HG02610 (cell line): Measurements from ENCODE around the gene ATP8A2.

Experiments used
- ATAC-seq: cut with Tn5 transposase; IDR thresholded peaks from one replicate; pipeline ENCODE4 v1.9.1; 2021; ENCODE audit warnings: mild to moderate bottlenecking, moderate library complexity; ENCODE audit not compliant: unreplicated experiment

ATP8A2 gene

GRCh38 chr13:26022538-26023292 lies 650.9 kb downstream of the ATP8A2 start:
- no peak for ATAC-seq

- no peak for ATAC-seq
These were observed 652.8 kb downstream of the ATP8A2 start for GRCh38 chr13:26024558-26024957.

- ATAC-seq = no peak
These were observed 653.4 kb downstream of the ATP8A2 start for GRCh38 chr13:26025196-26025595.

GRCh38 chr13:26025771-26026170 lies 654.0 kb downstream of the ATP8A2 start:
- ATAC-seq = no peak

- ATAC-seq = no peak
These were observed 654.4 kb downstream of the ATP8A2 start for GRCh38 chr13:26026211-26026610.

- no peak for ATAC-seq
These were observed 657.9 kb downstream of the ATP8A2 start for GRCh38 chr13:26029581-26030136.

GRCh38 chr13:26030331-26030730 lies 658.6 kb downstream of the ATP8A2 start:
- ATAC-seq = no peak

- ATAC-seq = no peak
These were observed 662.2 kb downstream of the ATP8A2 start for GRCh38 chr13:26034018-26034417.

GRCh38 chr13:26036383-26036782 lies 664.6 kb downstream of the ATP8A2 start:
- no peak for ATAC-seq

- ATAC-seq = no peak
These were observed 665.5 kb downstream of the ATP8A2 start for GRCh38 chr13:26037302-26037701.

- ATAC-seq = no peak
These were observed 667.2 kb downstream of the ATP8A2 start for GRCh38 chr13:26038931-26039475.

- no peak for ATAC-seq
These were observed 669.7 kb downstream of the ATP8A2 start for GRCh38 chr13:26041444-26041843.

GRCh38 chr13:26042785-26043184 lies 671.0 kb downstream of the ATP8A2 start:
- no peak for ATAC-seq

- no peak for ATAC-seq
These were observed 673.4 kb downstream of the ATP8A2 start for GRCh38 chr13:26045142-26045541.

- ATAC-seq = no peak
These were observed 674.9 kb downstream of the ATP8A2 start for GRCh38 chr13:26046639-26047038.

GRCh38 chr13:26047040-26047439 lies 675.3 kb downstream of the ATP8A2 start:
- ATAC-seq = no peak

GRCh38 chr13:26048741-26049140 lies 677.0 kb downstream of the ATP8A2 start:
- no peak for ATAC-seq

- ATAC-seq = no peak
These were observed 678.9 kb downstream of the ATP8A2 start for GRCh38 chr13:26050568-26051230.

GRCh38 chr13:26051231-26051656 lies 679.5 kb downstream of the ATP8A2 start:
- no peak for ATAC-seq

GRCh38 chr13:26051657-26052311 lies 680.0 kb downstream of the ATP8A2 start, which contains the start of gene SHISA2:
SHISA2 (minus strand) TSS chr13:26052016; CDS start chr13:26050975, 1,041 bp downstream.
- no peak for ATAC-seq

- no peak for ATAC-seq
These were observed 680.6 kb downstream of the ATP8A2 start for GRCh38 chr13:26052337-26052736.
